ENCODE data around the gene FAM83D. TPM values are rescaled to one million over a fixed set of nuclear protein-coding genes. Genes with fewer than 3 reads are reported as not detected.

FAM83D gene
- total RNA-seq, 2 donors from 2014 or later = 10.2 to 12.6 TPM

GRCh38 chr20:38881806-38882440, 44.3 kb upstream of the FAM83D start:
- Histone ChIP-seq H3K9me3 (no peaks in the 10 kb centered on the region), H3K4me3 (no peak overlapping the region), H3K27me3 (replicated peaks; ENCODE audit: insufficient read depth) (no peaks in the 10 kb centered on the region), H3K4me1 (replicated peaks) (no peaks in the 10 kb centered on the region), H3K27ac (no peak overlapping the region), H3K36me3 (no peaks in the 10 kb centered on the region)
- intact Hi-C loops (cut with DNase I) = no loop called here
- 92% methylated on average over 4 of the region's 4 CpGs for WGBS
- no peak for TF ChIP-seq CTCF (IDR thresholded peaks at IDR 0.05)
- no peak for TF ChIP-seq POLR2A (IDR thresholded peaks at IDR 0.05)
- TF ChIP-seq POLR2AphosphoS5 (IDR thresholded peaks at IDR 0.05) = no peak
- no peak for DNase-seq (ENCODE audit: low spot score)

- no peaks in the 10 kb centered on the region for H3K9me3 ChIP-seq
- intact Hi-C loops (cut with DNase I) = no loop called here
- no peaks in the 10 kb centered on the region for H3K27me3 ChIP-seq (replicated peaks; ENCODE audit: insufficient read depth)
- no peak overlapping the region for H3K27ac ChIP-seq
- TF ChIP-seq POLR2A (IDR thresholded peaks at IDR 0.05) (no peak), CTCF (IDR thresholded peaks at IDR 0.05) (no peak), POLR2AphosphoS5 (IDR thresholded peaks at IDR 0.05) (no peak)
- 79% methylated on average over 2 of the region's 2 CpGs for WGBS
- H3K36me3 ChIP-seq = no peaks in the 10 kb centered on the region
- no peak for DNase-seq (ENCODE audit: low spot score)
- no peak overlapping the region for H3K4me3 ChIP-seq
- H3K4me1 ChIP-seq (replicated peaks) = no peaks in the 10 kb centered on the region
Measured at GRCh38 chr20:38882600-38882999, 43.6 kb upstream of the FAM83D start.

- no peaks in the 10 kb centered on the region for H3K4me1 ChIP-seq (replicated peaks)
- H3K27ac ChIP-seq = no peak overlapping the region
- no peaks in the 10 kb centered on the region for H3K9me3 ChIP-seq
- no peak overlapping the region for H3K4me3 ChIP-seq
- H3K36me3 ChIP-seq = no peaks in the 10 kb centered on the region
- TF ChIP-seq POLR2A (IDR thresholded peaks at IDR 0.05) (no peak), CTCF (IDR thresholded peaks at IDR 0.05) (no peak), POLR2AphosphoS5 (IDR thresholded peaks at IDR 0.05) (no peak)
- H3K27me3 ChIP-seq (replicated peaks; ENCODE audit: insufficient read depth) = no peaks in the 10 kb centered on the region
- WGBS = 38% methylated on average over 20 of the region's 20 CpGs
- no peak for DNase-seq (ENCODE audit: low spot score)
- intact Hi-C loops (cut with DNase I) = no loop called here
Measured at GRCh38 chr20:38883081-38883980, 42.9 kb upstream of the FAM83D start.

DNA sequence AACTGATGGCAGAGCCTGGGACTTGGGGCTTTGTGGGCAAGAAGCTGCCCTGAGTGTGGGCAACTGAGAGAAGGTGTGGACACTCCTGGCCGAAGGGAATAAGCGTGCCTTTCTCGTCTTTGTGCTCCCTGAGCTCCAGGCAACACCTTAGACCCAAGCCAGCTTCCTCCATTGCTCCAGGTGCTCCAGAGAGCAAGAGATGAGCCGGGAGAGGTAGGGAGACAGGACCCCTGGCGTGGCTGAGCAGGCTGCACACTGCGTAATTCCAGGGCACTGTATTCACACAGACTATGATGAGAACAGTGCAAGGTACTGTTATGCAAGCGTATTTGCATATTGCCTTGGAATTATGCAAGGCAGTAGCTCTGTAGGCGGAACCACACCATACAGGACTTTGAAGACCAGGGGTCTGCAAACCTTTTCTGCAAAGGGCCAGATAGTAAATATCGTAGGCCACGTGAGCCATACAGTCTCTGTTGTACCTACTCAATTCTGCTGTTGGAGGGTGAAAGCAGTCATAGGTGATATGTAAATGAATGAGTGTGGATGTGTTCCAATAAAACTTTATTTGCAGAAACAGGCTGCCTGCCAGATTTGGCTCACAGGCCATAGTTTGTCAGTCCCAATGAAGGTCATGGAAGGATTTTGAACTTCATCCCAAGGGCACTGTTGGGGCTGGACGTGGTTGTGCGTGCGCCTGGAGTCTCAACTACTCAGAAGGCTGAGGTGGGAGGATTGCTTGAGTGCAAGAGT, 42.1 kb upstream of the FAM83D start:
- no peak overlapping the region for H3K27ac ChIP-seq
- 89% methylated on average over 13 of the region's 13 CpGs for WGBS
- H3K4me1 ChIP-seq (replicated peaks) = no peaks in the 10 kb centered on the region
- intact Hi-C loops (cut with DNase I) = no loop called here
- DNase-seq (ENCODE audit: low spot score) = no peak
- H3K4me3 ChIP-seq = no peak overlapping the region
- H3K27me3 ChIP-seq (replicated peaks; ENCODE audit: insufficient read depth) = no peaks in the 10 kb centered on the region
- H3K36me3 ChIP-seq = no peaks in the 10 kb centered on the region
- no peaks in the 10 kb centered on the region for H3K9me3 ChIP-seq
- TF ChIP-seq CTCF (IDR thresholded peaks at IDR 0.05) (no peak), POLR2A (IDR thresholded peaks at IDR 0.05) (no peak), POLR2AphosphoS5 (IDR thresholded peaks at IDR 0.05) (no peak)

Measured in prostate gland (tissue), 2 donors.